ENCODE results near the gene EXOC3. TPM values are rescaled to one million over a fixed set of nuclear protein-coding genes. Genes with fewer than 3 reads are reported as not detected.

The EXOC3 gene
- total RNA-seq, 1 donor from 2014 or later: 23.8 TPM

DNA sequence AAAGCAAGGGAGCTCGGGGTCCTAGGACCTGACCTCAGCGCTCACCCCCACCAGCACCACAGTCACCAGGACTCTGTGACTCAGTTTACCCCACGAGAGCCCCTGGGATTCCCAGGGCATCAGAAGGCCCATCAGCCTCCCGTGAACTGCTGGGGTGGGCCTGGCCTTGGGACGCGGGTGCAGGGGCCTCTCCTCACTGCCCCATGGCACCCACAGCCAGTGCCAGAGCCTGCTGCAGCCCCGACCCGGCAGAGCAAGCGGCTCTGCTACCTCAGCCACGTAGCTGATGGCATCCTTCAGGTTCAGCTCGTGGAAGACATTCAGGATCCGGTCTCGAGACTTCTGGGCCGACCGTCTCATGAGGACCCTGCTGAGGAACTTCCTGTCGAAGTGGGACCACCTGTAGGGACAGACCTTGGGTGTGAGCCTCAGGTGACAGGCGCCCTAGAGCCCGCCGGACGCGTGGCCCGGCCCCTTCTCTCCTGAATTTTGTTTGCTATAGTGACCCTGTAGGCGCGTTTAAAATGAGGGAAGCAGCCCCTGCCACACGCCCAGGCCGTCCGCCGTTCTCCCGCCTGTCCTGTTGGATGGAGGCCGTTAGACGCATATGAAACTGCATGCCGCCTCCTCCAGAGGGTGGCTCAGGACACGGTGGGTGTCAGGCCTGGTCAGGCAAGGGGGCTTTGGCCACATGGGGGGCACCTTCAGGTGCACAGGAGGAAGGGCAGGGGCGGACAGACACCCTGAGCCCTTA is 36.8 kb downstream of the EXOC3 start:
- TF ChIP-seq, protein P1, sequence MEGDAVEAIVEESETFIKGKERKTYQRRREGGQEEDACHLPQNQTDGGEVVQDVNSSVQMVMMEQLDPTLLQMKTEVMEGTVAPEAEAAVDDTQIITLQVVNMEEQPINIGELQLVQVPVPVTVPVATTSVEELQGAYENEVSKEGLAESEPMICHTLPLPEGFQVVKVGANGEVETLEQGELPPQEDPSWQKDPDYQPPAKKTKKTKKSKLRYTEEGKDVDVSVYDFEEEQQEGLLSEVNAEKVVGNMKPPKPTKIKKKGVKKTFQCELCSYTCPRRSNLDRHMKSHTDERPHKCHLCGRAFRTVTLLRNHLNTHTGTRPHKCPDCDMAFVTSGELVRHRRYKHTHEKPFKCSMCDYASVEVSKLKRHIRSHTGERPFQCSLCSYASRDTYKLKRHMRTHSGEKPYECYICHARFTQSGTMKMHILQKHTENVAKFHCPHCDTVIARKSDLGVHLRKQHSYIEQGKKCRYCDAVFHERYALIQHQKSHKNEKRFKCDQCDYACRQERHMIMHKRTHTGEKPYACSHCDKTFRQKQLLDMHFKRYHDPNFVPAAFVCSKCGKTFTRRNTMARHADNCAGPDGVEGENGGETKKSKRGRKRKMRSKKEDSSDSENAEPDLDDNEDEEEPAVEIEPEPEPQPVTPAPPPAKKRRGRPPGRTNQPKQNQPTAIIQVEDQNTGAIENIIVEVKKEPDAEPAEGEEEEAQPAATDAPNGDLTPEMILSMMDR (conservative IDR thresholded peaks at IDR 0.05; ENCODE audit: low read depth, low read length): no peak
- no peak for DNase-seq (ENCODE audit: low read depth)
- no peak overlapping the region for H3K4me3 ChIP-seq (ENCODE audit: low read depth, low read length)

DNA sequence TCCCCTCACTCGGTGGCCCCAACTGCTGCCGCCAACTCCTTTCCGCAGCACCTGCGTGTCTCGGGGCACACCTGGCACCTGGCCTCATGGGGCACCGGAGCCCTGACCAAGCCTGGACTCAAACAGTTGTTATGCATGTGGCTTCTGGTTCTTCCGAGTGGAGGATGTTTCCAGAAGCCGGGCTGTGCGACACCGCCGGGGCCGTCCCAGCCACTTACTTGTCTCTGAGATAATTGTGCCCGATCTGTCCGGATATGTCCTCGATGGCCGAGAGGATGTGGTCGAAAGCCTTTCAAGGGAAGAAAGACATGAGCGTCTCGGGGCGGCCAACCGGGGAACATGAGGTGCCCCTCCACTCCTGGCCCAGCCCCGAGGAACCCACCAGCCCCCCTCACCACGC is 38.4 kb downstream of the EXOC3 start:
- H3K4me3 ChIP-seq (ENCODE audit: low read depth, low read length): no peak overlapping the region
- TF ChIP-seq, protein P1 (conservative IDR thresholded peaks at IDR 0.05; ENCODE audit: low read depth, low read length): no peak
- no peak for DNase-seq (ENCODE audit: low read depth)

DNA sequence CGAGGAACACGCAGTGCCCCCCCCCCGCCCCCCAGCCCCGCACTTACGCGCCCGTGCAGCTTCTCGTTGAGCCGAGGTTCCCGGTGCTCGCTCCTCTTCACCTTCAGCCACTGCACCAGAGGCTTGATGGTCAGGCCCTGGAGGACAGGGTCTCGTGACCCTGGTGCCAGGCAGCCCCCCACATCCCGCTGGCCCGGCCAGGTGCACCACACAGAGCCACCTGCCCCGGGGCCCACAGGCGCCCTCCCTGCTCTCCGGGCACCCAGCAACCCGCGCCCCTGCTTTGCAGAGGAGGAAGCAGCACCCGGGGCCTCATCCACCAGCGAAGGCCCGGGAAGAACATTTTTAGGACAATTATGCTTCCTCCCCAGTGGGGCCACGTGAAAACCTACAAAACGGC is 39.0 kb downstream of the EXOC3 start:
- TF ChIP-seq, protein P1 (conservative IDR thresholded peaks at IDR 0.05; ENCODE audit: low read depth, low read length): no peak
- no peak overlapping the region for H3K4me3 ChIP-seq (ENCODE audit: low read depth, low read length)
- no peak for DNase-seq (ENCODE audit: low read depth)

DNA sequence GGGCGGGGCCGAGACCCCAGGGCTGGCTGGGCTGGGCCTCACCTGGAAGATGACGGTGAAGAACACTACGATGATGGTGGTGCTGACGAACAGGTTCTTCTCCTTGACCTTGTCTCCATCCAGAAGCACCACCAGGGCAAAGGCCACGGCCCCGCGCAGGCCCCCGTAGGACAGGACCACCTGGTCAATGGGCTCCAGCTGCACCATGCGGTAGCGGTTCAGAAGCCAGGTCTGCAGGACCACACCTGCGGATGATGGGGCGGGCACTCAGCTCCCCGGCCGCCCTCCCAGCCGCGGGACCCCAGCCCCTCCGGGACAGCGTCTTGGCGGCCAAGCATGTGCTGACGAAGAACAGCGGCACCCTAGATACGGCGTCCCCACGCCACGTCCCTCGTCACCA is 39.5 kb downstream of the EXOC3 start:
- TF ChIP-seq, protein P1 (conservative IDR thresholded peaks at IDR 0.05; ENCODE audit: low read depth, low read length): no peak
- H3K4me3 ChIP-seq (ENCODE audit: low read depth, low read length): no peak overlapping the region
- no peak for DNase-seq (ENCODE audit: low read depth)

DNA sequence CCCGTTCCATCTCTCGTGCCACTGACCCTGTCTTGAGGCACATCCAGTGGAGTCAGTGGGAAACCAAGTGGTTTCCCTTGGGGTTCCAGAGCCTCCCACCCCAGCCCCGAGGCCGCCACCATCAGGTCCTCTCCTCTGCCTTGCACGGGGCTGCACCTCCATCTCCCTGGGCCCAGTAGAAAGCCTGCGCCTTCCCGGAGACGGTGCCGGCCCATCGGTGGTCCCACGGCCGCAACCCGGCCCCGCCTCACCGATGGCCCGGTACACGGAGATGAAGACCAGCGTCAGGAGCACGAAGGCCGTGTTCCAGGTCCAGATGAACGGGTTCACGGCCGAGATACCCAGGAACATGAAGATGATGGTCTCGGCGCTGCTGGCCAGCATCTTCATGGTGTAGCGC is 40.0 kb downstream of the EXOC3 start:
- DNase-seq (ENCODE audit: low read depth): no peak
- TF ChIP-seq, protein P1 (conservative IDR thresholded peaks at IDR 0.05; ENCODE audit: low read depth, low read length): no peak

DNA sequence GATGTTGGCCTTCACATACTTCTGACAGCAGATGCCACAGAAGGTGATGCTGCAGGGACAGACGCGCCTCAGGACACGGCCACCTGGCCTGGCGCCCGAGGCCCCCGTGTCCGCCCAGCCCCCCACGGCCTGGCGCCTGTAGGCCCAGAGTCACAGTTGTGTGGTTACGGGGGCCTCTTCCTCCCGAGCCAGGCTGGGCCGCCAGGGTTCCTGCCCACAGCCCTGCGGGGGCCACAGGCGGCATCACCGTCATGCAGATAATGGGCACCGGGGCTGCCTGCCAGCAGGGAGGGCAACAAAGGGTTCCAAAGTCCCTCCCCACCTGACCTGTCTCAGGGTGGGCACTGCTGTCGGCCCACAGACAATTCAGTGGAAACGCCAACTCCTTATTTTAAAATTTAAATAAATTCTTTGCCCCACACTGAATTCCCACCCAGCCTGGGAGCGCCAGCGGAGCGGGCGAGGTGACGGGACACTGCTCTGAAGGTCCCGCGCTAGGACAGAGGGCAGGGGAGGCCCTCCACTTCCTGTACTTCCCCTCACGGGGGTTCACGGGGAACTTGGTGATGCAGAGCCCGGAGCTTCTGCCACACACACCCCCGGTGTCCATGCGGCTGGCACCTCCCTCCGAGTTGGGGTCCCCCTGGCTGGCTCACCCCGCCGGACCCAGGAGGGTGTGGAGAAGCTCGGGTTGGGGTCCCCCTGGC is 40.6 kb downstream of the EXOC3 start:
- no peak for DNase-seq (ENCODE audit: low read depth)
- TF ChIP-seq, protein P1 (conservative IDR thresholded peaks at IDR 0.05; ENCODE audit: low read depth, low read length): no peak
- H3K4me3 ChIP-seq (ENCODE audit: low read depth, low read length): no peak overlapping the region

More for the DNA sequence above, 40.0 kb downstream of the EXOC3 start:
- no peak overlapping the region for H3K4me3 ChIP-seq (ENCODE audit: low read depth, low read length)

Data from epithelial cell of proximal tubule (primary cell).